GM12878 (cell line): ENCODE measurements around the gene ITGA1. TPM values are rescaled to one million over a fixed set of nuclear protein-coding genes. Genes with fewer than 3 reads are reported as not detected.

Experiments
- ATAC-seq: fragments of 200-7000 bp; cut with Tn5 transposase; 3 replicates; pipeline ENCODE4 v1.9.1; 2020; ENCODE audit warnings: mild to moderate bottlenecking, moderate library complexity
- BruUV-seq: library from RNA; stranded (reverse); fragments of 400-500 nt; replicated peaks from 2 replicates; lab custom pipeline; 2021; lab: Mats Ljungman, UMichigan
- CTCF ChIA-PET: fragments of 300-600 bp; sonication (Branson Sonifier 250); formaldehyde crosslinking; extraction: SDS; loops from one replicate; lab custom pipeline; 2021; ENCODE audit warnings: inconsistent platforms; lab: Yijun Ruan, JAX
- POLR2A ChIA-PET: fragments of 350-600 bp; formaldehyde crosslinking; extraction: SDS; loops from one replicate; lab custom pipeline; 2021; ENCODE audit warnings: inconsistent platforms; lab: Charles Lee
- RAD21 ChIA-PET: fragments of 300-600 bp; sonication (Branson Sonifier 250); formaldehyde crosslinking; loops from one replicate; lab custom pipeline; 2023; ENCODE audit warnings: antibody characterized with exemption; ENCODE audit not compliant: unreplicated experiment; lab: Charles Lee
- SMC1A ChIA-PET: fragments of 300-600 bp; sonication (Branson Sonifier 250); formaldehyde crosslinking; loops from one replicate; lab custom pipeline; 2023; ENCODE audit not compliant: unreplicated experiment, uncharacterized antibody; lab: Charles Lee
- DNase-seq: peaks from one replicate; pipeline ENCODE4 v3.0.0-alpha.2; 2011; ENCODE audit warnings: low read depth, low spot score
- FAIRE-seq: peaks from 3 replicates; lab custom pipeline; 2011; peaks lifted over from hg19 to GRCh38; lab: Jason Lieb, UNC
- H2AFZ ChIP-seq: 2 replicates; pipeline ENCODE4 v1.6.0; 2011; ENCODE audit warnings: low read depth, low read length, control low read depth; ENCODE audit not compliant: control insufficient read depth
- H3K27ac ChIP-seq: 2 replicates; pipeline ENCODE4 v1.5.1; 2011; ENCODE audit warnings: control low read depth; ENCODE audit not compliant: control insufficient read depth, insufficient read depth
- H3K27me3 ChIP-seq, 2 experiments: replicated peaks in 1 of 2; 2 replicates each; pipeline versions ENCODE4 v1.6.0 to v1.6.1; 2011; ENCODE audit warnings: low read length in 1 of 2; ENCODE audit not compliant: control insufficient read depth in 2 of 2, insufficient read depth in 2 of 2
- H3K36me3 ChIP-seq, 2 experiments: 2 replicates each; pipeline ENCODE4 v1.5.1; 2011; ENCODE audit warnings: low read length in 1 of 2; ENCODE audit not compliant: control insufficient read depth in 2 of 2, insufficient read depth in 2 of 2
- H3K4me1 ChIP-seq: 2 replicates; pipeline ENCODE4 v1.6.1; 2011; ENCODE audit warnings: mild to moderate bottlenecking, low read length, moderate library complexity, mixed read lengths; ENCODE audit not compliant: control insufficient read depth, insufficient read depth
- H3K4me2 ChIP-seq: 2 replicates; pipeline ENCODE4 v1.6.0; 2011; ENCODE audit warnings: control low read depth; ENCODE audit not compliant: control insufficient read depth, insufficient read depth
- H3K4me3 ChIP-seq: fragments of 200-600 bp; sonication (generic); 2 replicates; pipeline ENCODE4 v1.5.1; 2016
- H3K79me2 ChIP-seq: 2 replicates; pipeline ENCODE4 v1.6.0; 2011; ENCODE audit warnings: low read length; ENCODE audit not compliant: control insufficient read depth, insufficient read depth
- H3K9ac ChIP-seq: 2 replicates; pipeline ENCODE4 v1.8.0; 2011; ENCODE audit warnings: low read length, control low read depth, mixed read lengths; ENCODE audit not compliant: control insufficient read depth, insufficient read depth
- H3K9me3 ChIP-seq: replicated peaks from 3 replicates; pipeline ENCODE4 v1.5.1; 2011; ENCODE audit warnings: mild to moderate bottlenecking, low read length; ENCODE audit not compliant: control insufficient read depth, insufficient read depth
- H4K20me1 ChIP-seq: 2 replicates; pipeline ENCODE4 v1.6.0; 2011; ENCODE audit not compliant: control insufficient read depth, insufficient read depth
- FOXK2 ChIP-seq: fragments of 450-650 bp; IDR thresholded peaks from 2 replicates; pipeline ENCODE4 v1.6.1; 2017; ENCODE audit warnings: mild to moderate bottlenecking, moderate library complexity
- JUND ChIP-seq: IDR thresholded peaks from 2 replicates; pipeline ENCODE4 v1.6.1; 2012; ENCODE audit warnings: low read depth, mild to moderate bottlenecking, low read length, improper control_type of control experiment, moderate library complexity
- PAX5 ChIP-seq: IDR thresholded peaks from 2 replicates; pipeline ENCODE4 v1.6.1; 2011; ENCODE audit warnings: low read depth, low read length, borderline replicate concordance
- PRDM15 ChIP-seq: fragments of 450-650 bp; formaldehyde crosslinking; IDR thresholded peaks from 2 replicates; pipeline ENCODE4 v1.4.0; 2020; ENCODE audit warnings: mild to moderate bottlenecking, moderate library complexity
- REST ChIP-seq: IDR thresholded peaks from 2 replicates; pipeline ENCODE4 v1.6.1; 2012; ENCODE audit warnings: mild to moderate bottlenecking, low read depth, low read length
- SIN3A ChIP-seq: IDR thresholded peaks from 2 replicates; pipeline ENCODE4 v1.6.1; 2012; ENCODE audit warnings: low read depth, low read length, improper control_type of control experiment
- SKIL ChIP-seq: fragments of 450-650 bp; IDR thresholded peaks from 2 replicates; pipeline ENCODE4 v1.6.1; 2017; ENCODE audit warnings: mild to moderate bottlenecking, low read depth, inconsistent platforms; ENCODE audit not compliant: poor library complexity, severe bottlenecking
- SMAD1 ChIP-seq: fragments of 450-650 bp; IDR thresholded peaks from 2 replicates; pipeline ENCODE4 v1.6.1; 2018; ENCODE audit warnings: mild to moderate bottlenecking, low read depth; ENCODE audit not compliant: partially characterized antibody
- SMC3 ChIP-seq: IDR thresholded peaks from 2 replicates; pipeline ENCODE4 v1.6.1; 2011; ENCODE audit warnings: low read length, improper control_type of control experiment, borderline replicate concordance
- TCF12 ChIP-seq: IDR thresholded peaks from 2 replicates; pipeline ENCODE4 v1.6.1; 2011; ENCODE audit warnings: low read depth, mild to moderate bottlenecking, low read length
- WGBS: methylation state at CpG from one replicate; pipeline ENCODE4 v1.1.6; 2016; ENCODE audit warnings: low lambda C conversion rate; ENCODE audit not compliant: insufficient replicate concordance, insufficient coverage; ENCODE audit errors: missing lambda C conversion rate; 5-methylcytosine and 5-hydroxymethylcytosine counted together
- in situ Hi-C: fragments of 300-500 bp; cut with MboI; formaldehyde crosslinking; loops from 9 replicates; pipeline ENCODE4 v1.14.3; 2018; ENCODE audit warnings: mixed read lengths
- intact Hi-C: fragments of 100-400 bp; cut with micrococcal nuclease; formaldehyde crosslinking; loops from one replicate; pipeline ENCODE4 v1.14.2; 2022; ENCODE audit not compliant: unreplicated experiment
- polyA plus RNA-seq, 11 experiments: library from polyadenylated mRNA; depleted of rRNA in 4 of 11; unstranded in 6 of 11; stranded (reverse) in 5 of 11; fragments of >200 nt; fragmentation: Nextera tagmentation in 4 of 11; fragmentation: Illumina TruSeq in 1 of 11; extraction: Ambion mirVana in 4 of 11; extraction: Trizol in 1 of 11; gene quantifications; 1 replicate in 1 of 11; 2 replicates in 10 of 11; pipeline versions ENCODE4 v1.2.1 to v1.2.3, GENCODE V29; 2011 to 2016; ENCODE audit warnings: inconsistent platforms in 2 of 11, missing spikeins in 2 of 11, low read depth in 1 of 11
- total RNA-seq, 4 experiments: library from RNA; depleted of rRNA in 3 of 4; stranded (reverse); fragments of >200 nt in 3 of 4; fragmentation: Illumina TruSeq in 1 of 4; extraction: Trizol in 1 of 4; gene quantifications; 2 replicates each; pipeline versions ENCODE4 v1.2.1 to v1.2.3, GENCODE V29; 2013 to 2021
- TF ChIP-seq, protein P1 (sequence below): fragments of 450-650 bp; IDR thresholded peaks from 2 replicates; pipeline ENCODE4 v1.6.1; 2017; ENCODE audit warnings: mild to moderate bottlenecking, moderate library complexity

ITGA1 gene
- total and polyA plus RNA-seq, 10 of the 15 experiments (the other 5 are each of a cell fraction or from before 2014, with no cell fraction given) = 0.02 to 0.56 (median 0.19) TPM

- no TSS peak for BruUV-seq
- no peak overlapping the region for H3K4me3 ChIP-seq
- H3K79me2 ChIP-seq = no peaks in the 10 kb centered on the region
- in situ Hi-C loops = no loop called here
- H3K4me2 ChIP-seq = no peak overlapping the region
- intact Hi-C loops = no loop called here
- no peaks in the 10 kb centered on the region for H3K27me3 ChIP-seq
- CTCF ChIA-PET = interaction anchor here (0.9 to 1.6 kb wide), 3 partner anchors 8 to 138 kb away, joined by 3 read pairs; no protein-coding TSS in a partner anchor
- H3K9me3 ChIP-seq = no peaks in the 10 kb centered on the region
- RAD21 ChIA-PET = no interaction called here
- no peaks in the 10 kb centered on the region for H3K36me3 ChIP-seq
- FAIRE-seq (no peak), ATAC-seq (no peak), DNase-seq (no peak)
- no peaks in the 10 kb centered on the region for H4K20me1 ChIP-seq
- H3K4me1 ChIP-seq = no peaks in the 10 kb centered on the region
- H3K27ac ChIP-seq = no peak overlapping the region
- no peak overlapping the region for H3K9ac ChIP-seq
- POLR2A ChIA-PET = no interaction called here
- no peak overlapping the region for H2AFZ ChIP-seq
- WGBS = 60% methylated on average over 2 of the region's 2 CpGs
- SMC1A ChIA-PET = no interaction called here
- TF ChIP-seq SKIL = no peak
- no peak for TF ChIP-seq PAX5
- no peak for TF ChIP-seq TCF12
- TF ChIP-seq SMC3 = no peak
- TF ChIP-seq REST = no peak
- no peak for TF ChIP-seq SMAD1
- TF ChIP-seq FOXK2 = no peak
- TF ChIP-seq, protein P1, sequence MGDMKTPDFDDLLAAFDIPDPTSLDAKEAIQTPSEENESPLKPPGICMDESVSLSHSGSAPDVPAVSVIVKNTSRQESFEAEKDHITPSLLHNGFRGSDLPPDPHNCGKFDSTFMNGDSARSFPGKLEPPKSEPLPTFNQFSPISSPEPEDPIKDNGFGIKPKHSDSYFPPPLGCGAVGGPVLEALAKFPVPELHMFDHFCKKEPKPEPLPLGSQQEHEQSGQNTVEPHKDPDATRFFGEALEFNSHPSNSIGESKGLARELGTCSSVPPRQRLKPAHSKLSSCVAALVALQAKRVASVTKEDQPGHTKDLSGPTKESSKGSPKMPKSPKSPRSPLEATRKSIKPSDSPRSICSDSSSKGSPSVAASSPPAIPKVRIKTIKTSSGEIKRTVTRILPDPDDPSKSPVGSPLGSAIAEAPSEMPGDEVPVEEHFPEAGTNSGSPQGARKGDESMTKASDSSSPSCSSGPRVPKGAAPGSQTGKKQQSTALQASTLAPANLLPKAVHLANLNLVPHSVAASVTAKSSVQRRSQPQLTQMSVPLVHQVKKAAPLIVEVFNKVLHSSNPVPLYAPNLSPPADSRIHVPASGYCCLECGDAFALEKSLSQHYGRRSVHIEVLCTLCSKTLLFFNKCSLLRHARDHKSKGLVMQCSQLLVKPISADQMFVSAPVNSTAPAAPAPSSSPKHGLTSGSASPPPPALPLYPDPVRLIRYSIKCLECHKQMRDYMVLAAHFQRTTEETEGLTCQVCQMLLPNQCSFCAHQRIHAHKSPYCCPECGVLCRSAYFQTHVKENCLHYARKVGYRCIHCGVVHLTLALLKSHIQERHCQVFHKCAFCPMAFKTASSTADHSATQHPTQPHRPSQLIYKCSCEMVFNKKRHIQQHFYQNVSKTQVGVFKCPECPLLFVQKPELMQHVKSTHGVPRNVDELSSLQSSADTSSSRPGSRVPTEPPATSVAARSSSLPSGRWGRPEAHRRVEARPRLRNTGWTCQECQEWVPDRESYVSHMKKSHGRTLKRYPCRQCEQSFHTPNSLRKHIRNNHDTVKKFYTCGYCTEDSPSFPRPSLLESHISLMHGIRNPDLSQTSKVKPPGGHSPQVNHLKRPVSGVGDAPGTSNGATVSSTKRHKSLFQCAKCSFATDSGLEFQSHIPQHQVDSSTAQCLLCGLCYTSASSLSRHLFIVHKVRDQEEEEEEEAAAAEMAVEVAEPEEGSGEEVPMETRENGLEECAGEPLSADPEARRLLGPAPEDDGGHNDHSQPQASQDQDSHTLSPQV = no peak
- no peak for TF ChIP-seq SIN3A
- TF ChIP-seq PRDM15 (CRISPR knock-in tag) = no peak
- no peak for TF ChIP-seq JUND
Observed at GRCh38 chr5:52922384-52922783, 134.7 kb downstream of the ITGA1 start.
